Neuron (in vitro differentiated cells): Measurements from ENCODE around the gene RASAL2.
A peak's percentile ranks its signal among the peaks of the same experiment; 100 is the strongest.
"Not testable (repeated sequence)": the region's sequence is repeated elsewhere in the genome, so short reads cannot be mapped to it uniquely, and the experiment has no call there.

ENCODE experiments used
- H2AFZ ChIP-seq: one replicate; pipeline ENCODE4 v1.6.1; 2013; ENCODE audit warnings: low read depth, mild to moderate bottlenecking, inconsistent platforms, low read length, moderate library complexity
- H3K27me3 ChIP-seq: one replicate; pipeline ENCODE4 v1.6.1; 2013; ENCODE audit warnings: low read length; ENCODE audit not compliant: insufficient read depth
- H3K36me3 ChIP-seq: one replicate; pipeline ENCODE4 v1.6.1; 2013; ENCODE audit warnings: low read length; ENCODE audit not compliant: insufficient read depth
- H3K4me1 ChIP-seq: one replicate; pipeline ENCODE4 v1.6.1; 2013; ENCODE audit warnings: low read length; ENCODE audit not compliant: insufficient read depth
- H3K4me3 ChIP-seq: 2 replicates; pipeline ENCODE4 v1.5.1; 2013; ENCODE audit warnings: mild to moderate bottlenecking, low read length, moderate library complexity
- H3K9me3 ChIP-seq: one replicate; pipeline ENCODE4 v1.6.1; 2013; ENCODE audit warnings: low read length

The RASAL2 gene

GRCh38 chr1:178311164-178311563, 217.3 kb downstream of the RASAL2 start:
- Histone ChIP-seq H2AFZ (no peak overlapping the region), H3K36me3 (no peaks in the 10 kb centered on the region), H3K4me3 (no peak overlapping the region), H3K4me1 (peaks cover 5% of the 10 kb centered on the region), H3K9me3 (no peaks in the 10 kb centered on the region), H3K27me3 (no peaks in the 10 kb centered on the region)

- not testable (repeated sequence) for H3K9me3 ChIP-seq, H3K27me3 ChIP-seq, H3K4me3 ChIP-seq, H2AFZ ChIP-seq, H3K36me3 ChIP-seq, H3K4me1 ChIP-seq
Measured at GRCh38 chr1:178320280-178320982, 226.5 kb downstream of the RASAL2 start.

- no peaks in the 10 kb centered on the region for H3K4me1 ChIP-seq
- H2AFZ ChIP-seq = no peak overlapping the region
- H3K9me3 ChIP-seq = no peaks in the 10 kb centered on the region
- no peaks in the 10 kb centered on the region for H3K27me3 ChIP-seq
- H3K4me3 ChIP-seq = no peak overlapping the region
- H3K36me3 ChIP-seq = peaks cover 4% of the 10 kb centered on the region
Measured at GRCh38 chr1:178323067-178323466, 229.2 kb downstream of the RASAL2 start.

GRCh38 chr1:178324003-178324402, 230.1 kb downstream of the RASAL2 start:
- H3K4me1 ChIP-seq = no peaks in the 10 kb centered on the region
- H3K4me3 ChIP-seq = no peak overlapping the region
- no peak overlapping the region for H2AFZ ChIP-seq
- H3K9me3 ChIP-seq = no peaks in the 10 kb centered on the region
- no peaks in the 10 kb centered on the region for H3K27me3 ChIP-seq
- peaks cover 4% of the 10 kb centered on the region for H3K36me3 ChIP-seq

- Histone ChIP-seq H3K4me1 (no peaks in the 10 kb centered on the region), H3K9me3 (no peaks in the 10 kb centered on the region), H3K4me3 (no peak overlapping the region), H2AFZ (no peak overlapping the region), H3K27me3 (no peaks in the 10 kb centered on the region), H3K36me3 (peaks cover 3% of the 10 kb centered on the region)
Measured at GRCh38 chr1:178328728-178329127, 234.8 kb downstream of the RASAL2 start.

- peaks cover 3% of the 10 kb centered on the region for H3K36me3 ChIP-seq
- no peaks in the 10 kb centered on the region for H3K4me1 ChIP-seq
- H3K27me3 ChIP-seq = no peaks in the 10 kb centered on the region
- no peaks in the 10 kb centered on the region for H3K9me3 ChIP-seq
- H3K4me3 ChIP-seq = no peak overlapping the region
- H2AFZ ChIP-seq = no peak overlapping the region
Measured at GRCh38 chr1:178330153-178330552, 236.2 kb downstream of the RASAL2 start.

GRCh38 chr1:178330848-178331497, 237.1 kb downstream of the RASAL2 start:
- Histone ChIP-seq H2AFZ (no peak overlapping the region), H3K4me3 (no peak overlapping the region), H3K4me1 (peaks cover 4% of the 10 kb centered on the region), H3K36me3 (peaks cover 3% of the 10 kb centered on the region), H3K27me3 (no peaks in the 10 kb centered on the region), H3K9me3 (no peaks in the 10 kb centered on the region)

- no peak overlapping the region for H2AFZ ChIP-seq
- H3K4me3 ChIP-seq = no peak overlapping the region
- H3K9me3 ChIP-seq = no peaks in the 10 kb centered on the region
- no peaks in the 10 kb centered on the region for H3K27me3 ChIP-seq
- H3K4me1 ChIP-seq = peaks cover 14% of the 10 kb centered on the region
- H3K36me3 ChIP-seq = peaks cover 7% of the 10 kb centered on the region
Measured at GRCh38 chr1:178335426-178335825, 241.5 kb downstream of the RASAL2 start.

- no peaks in the 10 kb centered on the region for H3K9me3 ChIP-seq
- H3K4me1 ChIP-seq = peaks cover 18% of the 10 kb centered on the region
- no peak overlapping the region for H2AFZ ChIP-seq
- no peak overlapping the region for H3K4me3 ChIP-seq
- H3K36me3 ChIP-seq = peaks cover 7% of the 10 kb centered on the region
- no peaks in the 10 kb centered on the region for H3K27me3 ChIP-seq
Measured at GRCh38 chr1:178337091-178337706, 243.3 kb downstream of the RASAL2 start.

- H3K4me3 ChIP-seq = peak overlapping the region; percentile 74
Measured at GRCh38 chr1:178339834-178340233, 245.9 kb downstream of the RASAL2 start.

GRCh38 chr1:178341261-178341956, 247.5 kb downstream of the RASAL2 start:
- Histone ChIP-seq H3K4me1 (peaks cover 52% of the 10 kb centered on the region), H2AFZ (no peak overlapping the region), H3K9me3 (no peaks in the 10 kb centered on the region), H3K4me3 (peak overlapping the region; percentile 74), H3K27me3 (no peaks in the 10 kb centered on the region), H3K36me3 (peaks cover 4% of the 10 kb centered on the region)

More at GRCh38 chr1:178339834-178340233, 245.9 kb downstream of the RASAL2 start:
- H3K27me3 ChIP-seq = no peaks in the 10 kb centered on the region
- H3K9me3 ChIP-seq = no peaks in the 10 kb centered on the region
- H3K4me1 ChIP-seq = peaks cover 41% of the 10 kb centered on the region
- H3K36me3 ChIP-seq = peaks cover 4% of the 10 kb centered on the region
- no peak overlapping the region for H2AFZ ChIP-seq

- peaks cover 58% of the 10 kb centered on the region for H3K4me1 ChIP-seq
Measured at GRCh38 chr1:178342745-178343144, 248.8 kb downstream of the RASAL2 start.

GRCh38 chr1:178344513-178345091, 250.7 kb downstream of the RASAL2 start:
- Histone ChIP-seq H2AFZ (no peak overlapping the region), H3K4me1 (peaks cover 53% of the 10 kb centered on the region), H3K27me3 (no peaks in the 10 kb centered on the region), H3K36me3 (no peaks in the 10 kb centered on the region), H3K9me3 (no peaks in the 10 kb centered on the region), H3K4me3 (peak overlapping the region; percentile 74)

More at GRCh38 chr1:178342745-178343144, 248.8 kb downstream of the RASAL2 start:
- Histone ChIP-seq H2AFZ (no peak overlapping the region), H3K4me3 (peak overlapping the region; percentile 74), H3K36me3 (no peaks in the 10 kb centered on the region), H3K27me3 (no peaks in the 10 kb centered on the region), H3K9me3 (no peaks in the 10 kb centered on the region)
